ENCODE measurements around the gene FAT2.

The FAT2 gene

DNA sequence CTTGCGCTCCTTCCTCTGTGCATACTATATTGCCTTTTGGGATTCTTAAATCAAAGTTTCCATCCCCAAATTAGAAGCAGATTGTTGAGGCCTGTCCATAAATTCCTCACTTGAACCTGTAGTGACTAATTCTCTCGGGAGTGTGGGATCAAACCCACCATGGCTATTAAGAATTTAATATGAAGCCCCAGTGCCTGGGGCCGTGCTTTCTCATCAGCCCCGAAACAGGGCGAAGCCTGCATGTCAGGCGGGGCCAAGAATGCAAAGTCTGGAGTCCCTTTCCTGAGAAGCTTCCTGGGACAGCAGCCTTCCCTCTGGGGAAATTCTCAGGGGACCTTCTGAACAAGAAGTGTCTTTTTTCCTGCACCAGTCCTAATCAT is 29.3 kb upstream of the FAT2 start:
- H3K36me3 ChIP-seq (ENCODE audit: insufficient read depth, low read length), result no peaks in the 10 kb centered on the region
- H3K27ac ChIP-seq (ENCODE audit: low read length), result no peak overlapping the region

DNA sequence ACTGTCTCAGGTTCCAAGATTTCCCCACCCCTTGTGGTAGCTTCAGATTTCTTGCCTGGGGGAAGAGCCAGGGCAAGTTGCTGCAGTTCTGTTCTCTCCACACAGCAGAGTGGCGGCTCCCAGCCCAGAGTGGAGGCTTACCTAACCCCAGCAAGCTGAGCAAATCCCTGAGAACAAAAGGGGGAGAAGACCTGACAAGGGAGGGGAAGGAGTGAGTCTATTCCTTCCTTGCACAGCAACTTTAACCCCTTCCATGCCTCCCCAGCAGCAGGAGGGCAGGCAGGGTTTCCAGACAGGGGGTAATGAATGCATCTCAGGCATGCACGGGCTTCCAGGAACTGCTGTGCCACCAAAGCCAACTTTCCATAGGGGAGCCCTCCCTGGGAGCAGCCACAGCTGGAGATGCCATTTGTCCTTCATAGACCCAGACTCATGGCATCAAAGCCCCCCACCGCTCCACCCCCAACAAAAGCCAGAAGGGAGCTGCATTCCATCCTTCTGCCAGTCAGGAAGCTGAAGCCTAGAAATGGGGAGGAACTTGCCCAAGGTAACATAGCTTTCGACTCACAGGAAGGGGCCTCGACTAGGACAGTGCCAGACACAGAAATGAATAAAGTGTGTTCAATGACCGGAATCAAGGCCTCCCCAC is 28.8 kb upstream of the FAT2 start:
- Histone ChIP-seq H3K36me3 (ENCODE audit: insufficient read depth, low read length) (no peaks in the 10 kb centered on the region), H3K79me2 (ENCODE audit: insufficient read depth, low read length) (no peaks in the 10 kb centered on the region), H3K4me3 (ENCODE audit: low read depth in 1 of 2, low read length in 2 of 2) (no peak overlapping the region), H3K9ac (ENCODE audit: low read depth, low read length) (no peak overlapping the region), H4K20me1 (ENCODE audit: insufficient read depth, low read length) (no peaks in the 10 kb centered on the region), H3K27me3 (ENCODE audit: insufficient read depth, low read length, poor library complexity) (peaks cover 39% of the 10 kb centered on the region), H3K4me2 (ENCODE audit: insufficient read depth, low read length) (no peak overlapping the region), H2AFZ (ENCODE audit: low read depth, low read length) (no peak overlapping the region), H3K27ac (ENCODE audit: low read length) (no peak overlapping the region), H3K4me1 (ENCODE audit: insufficient read depth, low read length) (no peaks in the 10 kb centered on the region), H3K9me3 (ENCODE audit: insufficient read depth, low read length, severe bottlenecking) (no peaks in the 10 kb centered on the region)
- TF ChIP-seq EZH2 (IDR thresholded peaks at IDR 0.05; ENCODE audit: borderline replicate concordance, low read depth, low read length, severe bottlenecking), result no peak
- TF ChIP-seq CTCF (IDR thresholded peaks at IDR 0.05; ENCODE audit: borderline replicate concordance, extremely low read depth, low read length, poor library complexity, severe bottlenecking), result no peak
- DNase-seq, result no peak
- no peak for ATAC-seq (ENCODE audit: insufficient read depth, low read depth)

More for the DNA sequence above, 29.3 kb upstream of the FAT2 start:
- Histone ChIP-seq H3K9me3 (ENCODE audit: insufficient read depth, low read length, severe bottlenecking) (no peaks in the 10 kb centered on the region), H3K79me2 (ENCODE audit: insufficient read depth, low read length) (no peaks in the 10 kb centered on the region), H4K20me1 (ENCODE audit: insufficient read depth, low read length) (no peaks in the 10 kb centered on the region), H3K4me1 (ENCODE audit: insufficient read depth, low read length) (no peaks in the 10 kb centered on the region), H3K4me2 (ENCODE audit: insufficient read depth, low read length) (no peak overlapping the region), H3K27me3 (ENCODE audit: insufficient read depth, low read length, poor library complexity) (peaks cover 39% of the 10 kb centered on the region), H2AFZ (ENCODE audit: low read depth, low read length) (no peak overlapping the region), H3K4me3 (ENCODE audit: low read depth in 1 of 2, low read length in 2 of 2) (no peak overlapping the region), H3K9ac (ENCODE audit: low read depth, low read length) (no peak overlapping the region)
- TF ChIP-seq CTCF (IDR thresholded peaks at IDR 0.05; ENCODE audit: borderline replicate concordance, extremely low read depth, low read length, poor library complexity, severe bottlenecking) (no peak), EZH2 (IDR thresholded peaks at IDR 0.05; ENCODE audit: borderline replicate concordance, low read depth, low read length, severe bottlenecking) (no peak)
- ATAC-seq (ENCODE audit: insufficient read depth, low read depth) (no peak), DNase-seq (no peak)

DNA sequence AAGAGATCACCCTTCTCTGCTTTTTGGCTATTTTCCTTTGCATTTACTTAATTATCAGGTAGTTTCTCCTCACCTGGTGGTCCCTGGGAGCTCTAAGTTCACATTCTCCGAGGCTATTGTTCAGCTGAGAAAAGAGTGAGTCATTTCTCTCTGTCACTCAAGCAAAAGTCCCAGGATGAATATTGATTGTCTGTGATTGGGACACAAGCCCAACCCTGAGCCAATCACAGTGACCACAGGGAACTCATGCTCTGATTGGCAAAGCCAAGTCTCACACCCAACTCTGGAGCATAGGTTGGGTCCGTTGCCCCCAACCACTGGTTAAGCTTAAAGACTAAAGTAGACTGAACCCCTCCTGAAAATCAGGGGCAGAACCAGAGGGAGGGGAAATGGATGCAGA is 27.8 kb upstream of the FAT2 start:
- no peak overlapping the region for H2AFZ ChIP-seq (ENCODE audit: low read depth, low read length)
- no peak overlapping the region for H3K27ac ChIP-seq (ENCODE audit: low read length)
- no peaks in the 10 kb centered on the region for H3K79me2 ChIP-seq (ENCODE audit: insufficient read depth, low read length)
- H3K9ac ChIP-seq (ENCODE audit: low read depth, low read length), result no peak overlapping the region
- no peaks in the 10 kb centered on the region for H3K9me3 ChIP-seq (ENCODE audit: insufficient read depth, low read length, severe bottlenecking)
- no peak for DNase-seq
- no peaks in the 10 kb centered on the region for H4K20me1 ChIP-seq (ENCODE audit: insufficient read depth, low read length)
- no peak overlapping the region for H3K4me3 ChIP-seq (ENCODE audit: low read depth in 1 of 2, low read length in 2 of 2)
- TF ChIP-seq EZH2 (IDR thresholded peaks at IDR 0.05; ENCODE audit: borderline replicate concordance, low read depth, low read length, severe bottlenecking), result no peak
- TF ChIP-seq CTCF (IDR thresholded peaks at IDR 0.05; ENCODE audit: borderline replicate concordance, extremely low read depth, low read length, poor library complexity, severe bottlenecking), result no peak
- H3K4me2 ChIP-seq (ENCODE audit: insufficient read depth, low read length), result no peak overlapping the region
- peaks cover 34% of the 10 kb centered on the region for H3K27me3 ChIP-seq (ENCODE audit: insufficient read depth, low read length, poor library complexity)
- no peak for ATAC-seq (ENCODE audit: insufficient read depth, low read depth)
- no peaks in the 10 kb centered on the region for H3K36me3 ChIP-seq (ENCODE audit: insufficient read depth, low read length)
- no peaks in the 10 kb centered on the region for H3K4me1 ChIP-seq (ENCODE audit: insufficient read depth, low read length)
